Heart right ventricle (tissue), 16 donors: ENCODE data around the gene PLEKHM1. TPM values are rescaled to one million over a fixed set of nuclear protein-coding genes. Genes with fewer than 3 reads are reported as not detected.

Source experiments
- ATAC-seq, 8 donors: fragments of 200-7000 bp; cut with Tn5 transposase; one replicate each; pipeline ENCODE4 v1.9.1; 2020; ENCODE audit warnings: mild to moderate bottlenecking in 8 of 8, moderate library complexity in 8 of 8, moderate number of reproducible peaks in 1 of 8
- DNase-seq, 2 donors: peaks; one replicate each; pipeline ENCODE4 v3.0.0-alpha.2; 2020
- H3K27ac ChIP-seq, 10 donors: fragments of 200-600 bp; sonication (generic) in 2 of 10; one replicate each; pipeline versions ENCODE4 v1.5.0 to v1.8.0; 2020 to 2022; ENCODE audit warnings: mild to moderate bottlenecking in 3 of 10
- H3K27me3 ChIP-seq, 7 donors: fragments of 200-600 bp; one replicate each; pipeline ENCODE4 v1.8.0; 2021 to 2022; ENCODE audit warnings: mild to moderate bottlenecking in 2 of 7
- H3K36me3 ChIP-seq, 9 donors: fragments of 200-600 bp; sonication (generic) in 1 of 9; one replicate each; pipeline versions ENCODE4 v1.5.0 to v1.8.0; 2020 to 2022; ENCODE audit warnings: mild to moderate bottlenecking in 2 of 9
- H3K4me1 ChIP-seq, 9 donors: fragments of 200-600 bp; sonication (generic) in 1 of 9; one replicate each; pipeline versions ENCODE4 v1.5.0 to v1.8.0; 2020 to 2022; ENCODE audit warnings: mild to moderate bottlenecking in 4 of 9
- H3K4me3 ChIP-seq, 10 donors: fragments of 200-600 bp; sonication (generic) in 2 of 10; one replicate each; pipeline versions ENCODE4 v1.5.0 to v1.8.0; 2020 to 2022; ENCODE audit warnings: mild to moderate bottlenecking in 7 of 10, moderate library complexity in 2 of 10
- H3K9me3 ChIP-seq, 11 donors: fragments of 200-600 bp in 10 of 11; sonication (generic) in 2 of 11; one replicate each; pipeline versions ENCODE4 v1.5.0 to v1.8.0; 2013 to 2022; ENCODE audit warnings: mild to moderate bottlenecking in 2 of 11, control low read depth in 1 of 11, moderate library complexity in 1 of 11
- CTCF ChIP-seq, 9 donors: fragments of 200-600 bp; sonication (generic) in 2 of 9; IDR thresholded peaks; one replicate each; pipeline versions ENCODE4 v1.5.0 to v1.8.0; 2021 to 2022; ENCODE audit warnings: antibody characterized with exemption in 9 of 9, mild to moderate bottlenecking in 5 of 9, moderate library complexity in 1 of 9
- WGBS, 2 donors: extraction: QIAGEN DNeasy Blood & Tissue Kit; methylation state at CpG; one replicate each; pipeline ENCODE4 v1.1.7; 2013; ENCODE audit warnings: inconsistent platforms in 1 of 2; 5-methylcytosine and 5-hydroxymethylcytosine counted together
- intact Hi-C, 10 donors: fragments of 100-400 bp; cut with DNase I; formaldehyde crosslinking; loops; one replicate each; pipeline versions ENCODE4 v1.11.1 to v1.14.2; 2022
- polyA plus RNA-seq, 2 donors: library from polyadenylated mRNA; stranded (reverse); fragments of 200-250 nt; gene quantifications; one replicate each; pipeline ENCODE4 v1.2.3, GENCODE V29; 2013
- total RNA-seq, 10 donors: library from RNA; stranded (reverse); fragmentation: NEBNext Ultra II Directional in 3 of 10; extraction: Animal tissue kit (Norgen Biotek cat#: 25700) in 3 of 10; gene quantifications; one replicate each; pipeline versions ENCODE4 v1.2.1 to v1.2.4, GENCODE V29; 2021 to 2023
- donor health status: Arrhythmogenic right ventricular cardiomyopathy.
- donor health status: ischemic (EF 13 %, LVEDD 7.1; RV severe dilation, severe dysfunction).
- donor health status: healthy with polysubstance abuse.
- donor health status: DM: no; HTN: yes; CAD: no.
- donor health status: DM: no; HTN: no; CAD: no.
- donor health status: ischemic (EF 25% LVEDD 6.9; RV normal size, moderate dysfunction).
- donor health status: ischemic (EF 25% LVEDD 5.7; RV mildly dilated, moderate dysfunction).
- donor health status: healthy.
- donor health status: DM: yes; HTN: yes; CAD: no.
- donor health status: Ischemic cardiomyopathy.
- donor health status: ischemic (EF 35%, LVEDD 5.7; RV mildly dilated, moderate dysfunction).
- donor health status: nonischemic (EF 11% LVEDD 7.7; RV severe dilation, severe dysfunction).
- donor health status: DM: yes; HTN: yes; CAD: no.
- donor health status: PGD.
- donor health status: ischemic (EF 29% LVEDD 5.4; RV normal size, mild dysfunction).
- donor health status: nonischemic (EF 23%, LVEDD 6.1; RV moderate dilation, normal function).

Gene PLEKHM1
- total and polyA plus RNA-seq, 12 donors = 9.9 to 46.9 (median 25.6) TPM

GRCh38 chr17:45436625-45437464 lies 53.7 kb downstream of the PLEKHM1 start:
- ATAC-seq = no peak
- 91 to 93% methylated on average over 23 of the region's 23 CpGs for WGBS, 2 donors
- TF ChIP-seq CTCF (IDR thresholded peaks at IDR 0.05) = no peak
- no peaks in the 10 kb centered on the region for H3K27me3 ChIP-seq
- DNase-seq = no peak
- no peak overlapping the region for H3K4me3 ChIP-seq
- no peaks in the 10 kb centered on the region for H3K9me3 ChIP-seq
- intact Hi-C loops = no loop called here
- peaks cover 0 to 63% (median 22%) of the 10 kb centered on the region in 9 donors for H3K36me3 ChIP-seq
- H3K27ac ChIP-seq = no peak overlapping the region
- H3K4me1 ChIP-seq = peaks cover 0 to 23% (median 16%) of the 10 kb centered on the region in 9 donors

- no peak for DNase-seq
- no peaks in the 10 kb centered on the region for H3K9me3 ChIP-seq
- 94 to 95% methylated on average over 10 of the region's 10 CpGs for WGBS, 2 donors
These were observed 54.4 kb downstream of the PLEKHM1 start for GRCh38 chr17:45436161-45436560.

GRCh38 chr17:45435481-45435880 lies 55.0 kb downstream of the PLEKHM1 start:
- 81 to 82% methylated on average over 5 of the region's 5 CpGs for WGBS, 2 donors
- no peak overlapping the region for H3K4me3 ChIP-seq
- H3K27me3 ChIP-seq = peaks cover 0 to 13% (median 12%) of the 10 kb centered on the region in 7 donors
- no peak for TF ChIP-seq CTCF (IDR thresholded peaks at IDR 0.05)
- no peaks in the 10 kb centered on the region for H3K9me3 ChIP-seq
- H3K36me3 ChIP-seq = peaks cover 0 to 61% (median 22%) of the 10 kb centered on the region in 9 donors
- peaks cover 8 to 34% (median 30%) of the 10 kb centered on the region in 9 donors for H3K4me1 ChIP-seq
- intact Hi-C loops = no loop called here
- H3K27ac ChIP-seq = no peak overlapping the region
- ATAC-seq = no peak
- no peak for DNase-seq

More at GRCh38 chr17:45436161-45436560, 54.4 kb downstream of the PLEKHM1 start:
- intact Hi-C loops = no loop called here
- Histone ChIP-seq H3K36me3 (peaks cover 0 to 63% (median 22%) of the 10 kb centered on the region in 9 donors), H3K27me3 (peaks cover 0 to 6% (median 5%) of the 10 kb centered on the region in 7 donors), H3K27ac (no peak overlapping the region), H3K4me3 (no peak overlapping the region), H3K4me1 (peaks cover 5 to 28% (median 23%) of the 10 kb centered on the region in 9 donors)
- no peak for TF ChIP-seq CTCF (IDR thresholded peaks at IDR 0.05)
- ATAC-seq = no peak

GRCh38 chr17:45433159-45433535 lies 57.4 kb downstream of the PLEKHM1 start:
- no peak for TF ChIP-seq CTCF (IDR thresholded peaks at IDR 0.05)
- ATAC-seq (peak in 2 of 8 donors; percentile 1 to 7), DNase-seq (no peak)
- peaks cover 19 to 50% (median 45%) of the 10 kb centered on the region in 9 donors for H3K4me1 ChIP-seq
- peaks cover 12 to 31% (median 27%) of the 10 kb centered on the region in 7 donors for H3K27me3 ChIP-seq
- 61 to 86% methylated on average over 4 of the region's 4 CpGs for WGBS, 2 donors
- H3K9me3 ChIP-seq = no peaks in the 10 kb centered on the region
- peaks cover 0 to 38% (median 22%) of the 10 kb centered on the region in 9 donors for H3K36me3 ChIP-seq
- H3K27ac ChIP-seq = peak overlapping the region in 9 of 10 donors; percentile 75 to 94 (median 91)
- intact Hi-C loops = no loop called here
- peak overlapping the region in 8 of 10 donors; percentile 44 to 77 (median 68) for H3K4me3 ChIP-seq
